GM12872 (cell line): ENCODE measurements around the gene DUOX1.
A peak's percentile ranks its signal among the peaks of the same experiment; 100 is the strongest.

Source experiments
- CTCF ChIP-seq: IDR thresholded peaks from 3 replicates; pipeline ENCODE4 v1.5.1; 2011; ENCODE audit warnings: low read depth, mild to moderate bottlenecking, low read length, moderate library complexity; ENCODE audit not compliant: insufficient read depth

Gene DUOX1

GRCh38 chr15:45130291-45131000, 652 bp downstream of the DUOX1 start:
- no peak for TF ChIP-seq CTCF

- no peak for TF ChIP-seq CTCF
Measured at GRCh38 chr15:45131510-45131909, 1.7 kb downstream of the DUOX1 start.

GRCh38 chr15:45132844-45133560, 3.2 kb downstream of the DUOX1 start:
- TF ChIP-seq CTCF, result no peak

GRCh38 chr15:45133561-45133920, 3.7 kb downstream of the DUOX1 start:
- TF ChIP-seq CTCF, result no peak

GRCh38 chr15:45134046-45134445, 4.3 kb downstream of the DUOX1 start:
- no peak for TF ChIP-seq CTCF

DNA sequence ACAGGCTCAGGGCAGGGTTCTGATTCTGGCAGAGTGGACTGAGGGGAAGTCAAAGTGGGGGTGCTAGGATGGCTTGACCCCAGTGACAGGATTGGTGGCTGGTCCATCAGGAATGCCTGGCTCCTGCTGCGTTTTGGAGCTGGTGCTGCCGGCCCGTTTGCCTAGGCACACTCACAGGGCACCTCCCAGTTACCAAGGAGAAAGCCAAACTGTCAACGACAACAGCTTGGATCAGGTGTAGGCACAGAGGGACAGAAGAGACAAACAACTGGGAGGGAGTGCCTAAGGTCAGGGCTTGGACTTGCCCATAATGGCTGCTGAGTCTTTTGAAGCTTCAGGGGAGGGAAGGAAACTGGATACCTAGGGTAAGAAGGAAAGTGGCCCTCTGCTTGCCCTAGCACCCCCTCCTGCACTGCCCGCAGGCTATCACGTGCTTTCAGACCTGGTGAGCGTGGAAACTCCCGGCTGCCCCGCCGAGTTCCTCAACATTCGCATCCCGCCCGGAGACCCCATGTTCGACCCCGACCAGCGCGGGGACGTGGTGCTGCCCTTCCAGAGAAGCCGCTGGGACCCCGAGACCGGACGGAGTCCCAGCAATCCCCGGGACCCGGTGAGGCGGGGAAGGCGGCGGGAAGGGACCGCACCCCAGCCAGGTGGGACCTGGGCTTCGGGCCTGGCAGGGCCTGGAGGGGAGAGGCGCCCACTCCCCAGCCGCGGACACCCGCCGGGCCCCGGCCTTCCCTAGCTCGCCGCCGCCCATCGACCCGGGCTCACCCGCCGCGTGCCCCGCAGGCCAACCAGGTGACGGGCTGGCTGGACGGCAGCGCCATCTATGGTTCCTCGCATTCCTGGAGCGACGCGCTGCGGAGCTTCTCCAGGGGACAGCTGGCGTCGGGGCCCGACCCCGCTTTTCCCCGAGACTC, 5.1 kb downstream of the DUOX1 start:
- TF ChIP-seq CTCF, result no peak

GRCh38 chr15:45136378-45136764, 6.6 kb downstream of the DUOX1 start:
- TF ChIP-seq CTCF, result peak; percentile 26; the same call in 1 of the 3 replicates
